AG09309 (cell line): Measurements from ENCODE around the gene S100A14.

Experiments used
- DNase-seq: peaks from one replicate; pipeline ENCODE4 v3.0.0-alpha.2; 2010; ENCODE audit warnings: low read depth
- H3K4me3 ChIP-seq: 2 replicates; pipeline ENCODE4 v1.5.1; 2011; ENCODE audit warnings: mild to moderate bottlenecking, low read depth, low read length, moderate library complexity; ENCODE audit not compliant: control insufficient read depth
- TF ChIP-seq, protein P1 (sequence below): IDR thresholded peaks from 2 replicates; pipeline ENCODE4 v1.5.1; 2011; ENCODE audit warnings: mild to moderate bottlenecking, low read depth, low read length, inconsistent platforms; ENCODE audit not compliant: insufficient read depth, control insufficient read depth; ENCODE audit errors: missing control alignments

Gene S100A14

DNA sequence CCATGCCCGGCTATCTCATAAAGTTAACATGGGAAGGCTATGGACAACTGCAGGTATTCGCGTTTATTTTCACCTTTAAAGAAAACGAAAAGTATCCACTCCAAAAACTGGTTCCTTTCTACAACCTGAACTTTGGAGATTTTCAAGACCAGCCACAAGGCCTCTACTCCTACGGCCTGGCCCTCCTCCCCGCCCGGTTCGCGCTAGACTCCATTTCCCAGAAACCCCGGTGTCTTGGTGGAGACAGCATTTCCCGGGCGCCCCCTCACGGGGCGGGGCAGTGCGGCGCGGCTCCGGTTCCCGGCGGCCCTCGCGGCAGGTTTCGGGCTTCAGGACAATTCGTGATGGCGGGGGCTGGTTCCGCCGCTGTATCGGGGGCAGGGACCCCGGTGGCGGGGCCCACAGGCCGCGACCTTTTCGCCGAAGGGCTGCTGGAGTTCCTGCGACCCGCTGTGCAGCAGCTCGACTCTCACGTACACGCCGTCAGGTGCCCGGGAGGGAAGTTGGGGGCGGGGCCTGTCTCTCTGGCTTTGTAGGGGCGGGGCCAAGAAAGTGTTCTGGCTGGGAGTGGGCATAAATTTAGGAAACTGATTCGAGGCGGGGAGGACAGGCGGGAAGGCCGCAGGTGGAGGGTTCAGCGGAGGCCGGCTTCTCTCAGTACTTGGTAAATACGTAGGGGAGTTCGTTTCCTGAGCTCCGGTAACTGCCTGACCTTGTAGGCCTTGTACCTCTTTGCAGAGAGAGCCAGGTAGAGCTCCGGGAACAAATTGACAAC is 42.5 kb upstream of the S100A14 start, which contains the start of gene SNAPIN:
Gene SNAPIN, plus strand, starts transcription at position 304 of the 775 bp plus-strand sequence. Its CDS starts 41 bp downstream, at position 345.
- peak within 1 kb of the TSS; percentile 96 for H3K4me3 ChIP-seq
- TF ChIP-seq, protein P1, sequence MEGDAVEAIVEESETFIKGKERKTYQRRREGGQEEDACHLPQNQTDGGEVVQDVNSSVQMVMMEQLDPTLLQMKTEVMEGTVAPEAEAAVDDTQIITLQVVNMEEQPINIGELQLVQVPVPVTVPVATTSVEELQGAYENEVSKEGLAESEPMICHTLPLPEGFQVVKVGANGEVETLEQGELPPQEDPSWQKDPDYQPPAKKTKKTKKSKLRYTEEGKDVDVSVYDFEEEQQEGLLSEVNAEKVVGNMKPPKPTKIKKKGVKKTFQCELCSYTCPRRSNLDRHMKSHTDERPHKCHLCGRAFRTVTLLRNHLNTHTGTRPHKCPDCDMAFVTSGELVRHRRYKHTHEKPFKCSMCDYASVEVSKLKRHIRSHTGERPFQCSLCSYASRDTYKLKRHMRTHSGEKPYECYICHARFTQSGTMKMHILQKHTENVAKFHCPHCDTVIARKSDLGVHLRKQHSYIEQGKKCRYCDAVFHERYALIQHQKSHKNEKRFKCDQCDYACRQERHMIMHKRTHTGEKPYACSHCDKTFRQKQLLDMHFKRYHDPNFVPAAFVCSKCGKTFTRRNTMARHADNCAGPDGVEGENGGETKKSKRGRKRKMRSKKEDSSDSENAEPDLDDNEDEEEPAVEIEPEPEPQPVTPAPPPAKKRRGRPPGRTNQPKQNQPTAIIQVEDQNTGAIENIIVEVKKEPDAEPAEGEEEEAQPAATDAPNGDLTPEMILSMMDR = peak; percentile 4
- no peak for DNase-seq

DNA sequence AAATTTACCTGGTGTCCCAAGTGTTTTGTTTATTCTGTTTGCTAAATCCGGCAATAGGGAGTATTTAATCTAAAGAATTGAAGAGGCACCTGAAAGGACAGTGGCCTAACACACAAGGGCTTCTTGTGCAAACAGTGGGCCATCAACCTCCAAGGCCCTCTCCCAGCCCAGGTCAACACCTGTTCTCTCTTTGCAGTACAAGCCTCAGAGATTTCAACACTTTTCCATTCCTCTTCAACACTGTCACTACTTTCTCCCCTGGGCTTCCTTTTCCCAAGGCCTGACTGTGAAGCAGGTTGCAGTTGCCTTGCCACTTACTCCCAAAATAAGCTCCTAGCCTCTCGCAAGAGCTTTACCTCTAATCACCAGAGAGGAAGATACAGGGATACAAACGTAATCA is 39.2 kb upstream of the S100A14 start:
- H3K4me3 ChIP-seq = no peak overlapping the region
- TF ChIP-seq, protein P1 = no peak
- no peak for DNase-seq

DNA sequence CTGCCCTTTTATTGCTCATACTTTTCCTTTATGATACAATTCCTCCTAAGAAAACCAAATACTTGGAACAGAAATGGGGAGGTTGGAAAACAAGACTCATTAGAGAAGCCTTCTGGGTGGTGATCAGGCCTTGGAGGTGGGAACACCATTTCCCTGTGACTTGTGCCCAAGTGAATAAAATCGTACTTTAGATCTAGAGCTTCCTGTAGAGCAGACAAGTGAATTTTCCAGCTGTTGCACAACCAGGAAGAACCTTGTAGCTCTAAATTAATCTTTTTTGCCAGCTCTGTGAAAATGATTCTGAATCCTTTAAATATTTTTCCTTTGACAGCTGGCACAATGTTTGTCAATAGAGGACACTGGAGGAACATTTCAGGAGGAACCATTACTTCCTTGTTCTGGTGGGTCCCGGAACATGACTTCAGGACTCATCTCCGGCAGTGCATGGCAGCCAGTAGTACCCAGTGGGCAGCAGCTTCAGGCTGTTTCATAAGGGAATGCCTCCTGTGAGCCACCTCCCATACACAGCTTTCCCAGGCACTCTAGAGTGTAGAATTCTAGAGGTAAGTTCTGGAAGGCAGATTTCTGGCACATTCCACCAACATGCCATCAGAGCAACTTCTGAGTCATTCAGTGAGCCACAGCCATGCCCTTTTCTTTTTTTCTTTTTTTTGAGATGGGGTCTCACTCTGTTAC is 36.8 kb upstream of the S100A14 start:
- no peak for DNase-seq
- TF ChIP-seq, protein P1 = no peak

DNA sequence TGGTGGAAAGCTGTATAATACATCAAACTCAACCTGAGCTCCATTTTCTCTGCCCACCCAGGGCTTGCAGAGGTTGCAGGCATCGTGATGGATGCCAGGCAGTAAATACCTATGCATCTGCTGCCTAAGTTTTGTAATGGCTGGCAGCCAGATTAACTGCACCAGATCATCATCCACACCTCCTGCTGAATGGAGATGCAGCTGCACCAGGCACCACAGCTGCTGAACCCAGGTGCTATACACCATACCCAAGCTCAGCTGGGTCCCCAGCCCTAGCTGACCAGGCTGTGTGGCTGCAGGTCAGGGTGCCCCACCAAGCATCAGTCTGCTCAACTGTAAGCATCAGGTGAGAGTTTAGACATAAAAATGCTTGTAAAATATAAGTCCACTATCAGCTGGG is 35.6 kb upstream of the S100A14 start:
- TF ChIP-seq, protein P1 = no peak
- no peak for DNase-seq
- H3K4me3 ChIP-seq = no peak overlapping the region

More for the DNA sequence above, 36.8 kb upstream of the S100A14 start:
- no peak overlapping the region for H3K4me3 ChIP-seq

DNA sequence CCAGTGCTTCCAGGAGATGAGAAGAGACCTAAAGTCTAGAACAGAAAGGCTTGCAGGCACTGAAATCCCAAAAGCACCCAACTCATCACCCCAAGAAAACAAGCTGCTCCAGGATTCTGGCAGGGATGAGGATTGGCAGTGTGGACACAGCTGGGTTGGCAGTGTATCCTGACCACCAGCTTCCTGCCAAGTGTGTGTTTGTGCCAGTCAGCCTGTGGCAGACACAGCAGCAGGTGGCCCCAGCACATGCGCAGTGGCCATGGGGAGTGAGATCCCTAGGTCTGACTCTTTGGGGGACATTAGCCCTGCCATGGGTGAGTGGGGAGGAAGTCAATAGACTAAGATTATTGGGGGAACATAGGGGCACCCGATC is 33.7 kb upstream of the S100A14 start:
- TF ChIP-seq, protein P1 = no peak
- no peak for DNase-seq
- H3K4me3 ChIP-seq = no peak overlapping the region

DNA sequence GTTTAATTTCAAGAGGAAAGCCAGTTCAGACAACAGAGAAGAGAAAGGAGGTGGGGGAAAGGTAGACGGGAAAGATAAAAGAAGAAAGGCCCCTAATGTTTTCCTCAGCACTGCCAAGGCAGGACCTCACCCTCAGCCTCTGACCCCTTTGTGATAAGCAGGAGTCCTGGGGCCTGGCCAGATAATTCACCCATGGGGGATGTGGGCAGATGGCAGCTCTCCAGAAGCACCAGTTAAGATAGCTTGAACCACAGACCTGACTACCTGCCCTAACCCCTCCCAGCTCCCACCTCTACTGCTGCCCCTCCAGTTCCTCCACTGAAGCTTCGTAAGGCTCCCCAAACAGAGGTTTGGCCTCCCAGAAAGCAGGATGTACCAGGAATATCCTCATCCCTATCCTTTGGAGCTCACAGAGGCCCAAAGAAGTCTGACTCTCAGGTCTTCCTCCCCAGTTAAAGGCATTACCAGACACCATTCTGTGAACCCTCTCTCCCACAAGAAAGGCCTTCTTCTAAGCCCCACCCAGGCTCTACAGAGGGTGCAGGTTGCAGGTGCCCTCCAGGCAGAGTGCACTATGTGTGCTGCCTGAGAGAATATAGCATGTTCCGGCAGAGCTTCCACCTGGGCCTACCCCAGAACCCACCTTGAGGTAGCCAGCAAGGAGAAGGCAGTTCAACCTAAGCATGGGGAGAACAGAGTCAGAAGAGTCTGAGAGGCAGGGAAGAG is 33.2 kb upstream of the S100A14 start:
- TF ChIP-seq, protein P1 = no peak
- H3K4me3 ChIP-seq = no peak overlapping the region
- DNase-seq = no peak
